GM18861 (cell line): ENCODE measurements around the gene CAPS.

Source experiments
- ATAC-seq: cut with Tn5 transposase; IDR thresholded peaks from one replicate; pipeline ENCODE4 v1.9.1; 2021; ENCODE audit not compliant: unreplicated experiment

CAPS gene

DNA sequence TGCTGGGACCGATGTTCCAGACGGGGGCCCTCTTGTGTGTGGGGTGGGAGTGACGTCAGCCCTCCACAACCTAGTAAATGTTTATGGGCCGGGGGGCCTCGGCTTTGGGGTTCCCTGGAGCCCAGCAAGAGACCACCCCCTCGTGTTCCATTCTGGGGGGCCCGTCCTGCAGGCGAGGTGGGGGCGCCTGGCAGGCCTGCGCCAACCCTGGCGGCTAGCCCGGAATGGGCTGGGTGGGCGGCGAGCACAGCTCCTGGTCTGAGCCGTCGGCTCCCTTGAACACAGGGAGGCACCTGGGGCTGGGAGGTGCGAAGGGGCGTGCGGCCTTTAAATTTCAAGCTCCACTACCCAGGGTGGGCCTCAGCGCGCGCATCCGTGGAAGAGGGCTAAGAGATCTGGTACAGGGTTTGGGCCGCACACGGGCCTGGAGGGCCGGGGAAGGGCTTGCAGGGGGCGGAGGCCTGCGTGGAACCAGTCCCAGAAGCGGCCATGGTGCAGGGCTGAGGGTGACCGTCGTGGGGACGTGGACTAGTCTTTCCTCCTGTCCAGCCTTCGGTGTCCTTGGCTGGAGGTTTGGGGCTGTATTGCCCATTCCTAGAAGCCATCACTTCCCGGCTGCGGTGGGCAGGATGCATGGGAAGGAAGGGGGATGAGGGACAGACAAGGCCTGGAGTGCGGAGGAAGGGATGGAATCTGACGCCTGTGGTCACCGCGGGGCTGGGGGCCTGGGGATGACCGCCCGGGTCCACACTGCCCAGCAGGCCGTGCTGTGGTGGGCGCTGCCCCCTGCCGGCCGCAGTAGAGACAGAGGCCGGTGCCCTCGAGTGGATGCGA is 21.9 kb upstream of the CAPS start:
- no peak for ATAC-seq

DNA sequence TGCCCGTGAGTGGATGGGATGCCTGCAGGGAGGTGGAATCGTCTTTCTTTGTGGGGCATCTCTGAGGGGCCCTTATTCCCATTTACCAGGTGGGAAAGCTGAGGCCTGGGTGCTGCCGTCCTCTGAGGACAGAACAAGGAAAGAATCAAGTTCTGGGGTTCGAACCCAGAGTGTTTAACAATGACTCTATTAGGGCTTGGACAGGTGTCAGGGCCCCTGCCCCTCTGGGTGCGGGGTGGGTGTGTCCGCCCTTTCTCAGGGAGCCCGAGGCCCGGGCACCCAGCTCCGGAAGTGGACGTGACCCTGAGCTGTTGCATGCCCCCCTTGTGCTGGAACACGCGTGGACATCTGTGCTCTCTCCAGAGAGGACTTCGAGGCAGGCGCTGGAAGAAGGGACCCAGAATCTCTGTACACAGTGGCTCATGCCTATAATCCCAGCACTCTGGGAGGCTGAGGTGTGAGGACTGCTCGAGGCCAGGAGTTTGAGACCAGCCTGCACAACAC is 21.2 kb upstream of the CAPS start:
- no peak for ATAC-seq

DNA sequence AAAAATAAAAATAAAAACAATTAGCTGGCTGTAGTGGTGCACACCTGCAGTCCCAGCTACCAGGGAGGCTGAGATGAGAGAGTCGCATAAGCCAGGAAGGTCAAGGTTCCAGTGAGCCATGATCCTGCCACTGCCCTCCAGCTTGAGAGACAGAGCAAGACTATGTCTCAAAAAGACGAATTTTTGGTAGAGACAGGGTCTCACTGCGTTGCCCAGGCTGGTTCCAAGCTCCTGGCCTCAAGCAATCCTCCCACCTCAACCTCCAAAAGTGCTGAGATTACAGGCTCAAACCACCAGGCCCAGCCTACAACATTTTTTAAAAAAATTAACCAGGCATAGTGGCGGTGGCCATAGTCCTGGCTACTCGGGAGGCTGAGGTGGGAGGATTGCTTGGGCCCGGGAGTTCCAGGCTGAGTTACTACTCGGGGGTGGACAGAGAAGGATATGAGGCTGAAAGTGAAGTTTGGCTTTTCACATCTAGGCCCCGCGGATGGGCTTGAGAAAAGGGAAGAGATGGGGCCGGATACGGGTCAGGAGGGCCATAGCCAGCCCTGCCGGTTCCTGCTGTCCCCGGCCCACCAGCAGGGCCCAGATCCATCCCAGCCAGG is 20.7 kb upstream of the CAPS start:
- ATAC-seq, result no peak

DNA sequence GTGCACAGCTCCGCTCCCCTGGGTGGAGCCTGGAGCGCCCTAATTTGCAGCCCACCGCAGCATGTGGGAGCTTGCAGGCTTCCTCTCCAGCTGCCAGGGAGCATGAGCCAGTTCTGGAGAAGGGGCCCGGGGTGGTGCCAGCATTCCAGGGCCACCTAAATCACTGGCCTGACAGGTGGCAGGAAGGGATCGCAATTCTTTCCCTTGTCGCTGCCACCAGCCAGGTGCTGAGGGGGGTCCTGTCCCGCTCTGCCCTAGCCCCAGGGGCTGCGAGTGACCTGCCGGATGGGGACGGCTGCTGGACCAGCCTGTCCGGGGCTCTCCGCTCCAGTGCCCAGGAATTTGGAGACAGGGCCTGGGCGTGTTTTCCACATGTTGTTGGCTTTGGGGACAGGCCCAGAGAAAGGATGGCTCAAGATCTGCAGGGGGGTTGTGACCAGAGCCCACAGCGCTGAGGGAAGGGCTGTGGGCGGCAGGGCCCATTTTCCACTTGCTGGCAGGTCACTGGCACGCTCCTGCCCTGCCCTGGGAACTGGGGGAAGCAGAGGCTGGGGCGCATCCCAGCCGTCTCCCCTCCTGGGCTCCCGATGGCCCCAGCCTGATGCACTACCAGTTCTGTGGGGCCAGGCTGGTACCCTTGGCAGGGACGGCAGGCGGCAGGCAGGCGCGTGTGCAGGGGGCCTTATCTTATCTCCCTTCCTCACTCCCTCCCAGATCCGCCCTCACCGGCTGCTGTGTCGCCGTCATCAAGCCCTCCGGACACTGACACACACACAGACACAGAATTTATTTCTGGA is 19.9 kb upstream of the CAPS start:
- no peak for ATAC-seq

DNA sequence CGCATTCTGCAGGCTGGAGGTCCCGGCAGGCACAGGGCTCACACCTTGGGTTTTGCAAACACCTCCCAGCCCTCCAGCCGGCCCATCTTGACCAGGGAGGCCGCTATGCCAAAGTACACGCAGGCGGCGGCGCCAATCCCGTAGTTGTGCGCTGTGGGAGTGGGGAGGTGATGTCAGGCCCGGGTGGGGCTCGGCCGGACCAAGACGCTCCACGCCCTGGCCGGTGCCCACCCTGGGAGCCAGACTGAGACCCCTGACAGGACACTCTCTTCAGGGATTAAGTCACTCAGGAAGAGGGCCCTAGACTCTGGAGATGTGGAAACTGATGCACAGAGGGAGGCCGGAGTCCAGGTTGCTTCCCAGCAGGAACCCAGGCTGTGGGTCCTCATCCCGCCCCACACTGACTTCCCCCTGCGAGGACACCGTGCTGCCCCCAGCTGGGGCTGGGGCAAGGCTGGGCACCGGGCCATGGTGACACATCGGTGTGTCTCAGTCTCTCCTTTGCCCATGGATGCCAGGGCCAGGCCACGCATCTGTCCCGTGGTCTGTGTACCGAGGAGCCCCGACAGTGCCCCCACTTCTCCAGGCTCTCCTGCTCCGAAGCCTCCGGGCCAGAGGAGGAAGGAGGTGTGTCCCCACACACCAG is 19.2 kb upstream of the CAPS start:
- ATAC-seq, result no peak

DNA sequence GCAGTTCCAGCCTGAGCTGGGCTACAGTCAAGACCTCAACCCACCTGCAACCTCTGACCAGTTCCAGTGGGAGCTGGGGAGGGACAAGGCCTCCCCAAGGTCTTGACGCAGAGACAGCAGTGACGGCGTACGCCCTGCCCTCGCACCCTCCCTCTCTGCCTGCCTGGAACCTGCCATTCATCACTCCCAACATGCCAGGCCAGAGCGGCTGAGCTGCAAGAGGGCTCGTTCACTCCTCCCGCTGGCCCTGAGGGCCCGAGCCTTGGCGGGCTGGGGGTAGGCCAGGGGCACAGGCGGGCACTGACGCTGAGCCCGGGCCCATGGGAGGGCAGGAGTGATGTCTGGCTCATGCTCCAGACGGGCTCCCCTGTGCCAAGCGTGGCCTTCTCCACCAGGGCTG is 18.6 kb upstream of the CAPS start:
- ATAC-seq, result no peak

DNA sequence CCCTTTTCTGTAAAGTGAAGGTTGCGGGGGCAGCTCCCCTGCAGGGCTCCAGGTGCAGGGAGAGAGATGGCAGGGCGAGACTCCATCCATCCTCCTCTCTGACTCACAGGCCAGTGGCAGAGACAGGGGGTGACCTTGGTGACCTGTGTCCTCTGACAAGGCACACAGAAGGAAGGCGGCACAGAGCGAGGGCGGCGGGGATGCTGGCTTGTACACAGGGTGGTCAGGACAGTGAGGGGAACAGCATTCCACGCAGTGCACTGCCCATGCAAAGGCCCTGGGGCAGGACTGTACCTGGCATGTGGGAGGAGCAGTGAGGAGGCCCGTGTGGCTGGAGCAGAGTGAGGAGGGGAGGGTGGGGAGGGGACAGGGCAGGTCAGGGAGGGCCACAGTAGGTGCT is 18.2 kb upstream of the CAPS start:
- ATAC-seq, result no peak

DNA sequence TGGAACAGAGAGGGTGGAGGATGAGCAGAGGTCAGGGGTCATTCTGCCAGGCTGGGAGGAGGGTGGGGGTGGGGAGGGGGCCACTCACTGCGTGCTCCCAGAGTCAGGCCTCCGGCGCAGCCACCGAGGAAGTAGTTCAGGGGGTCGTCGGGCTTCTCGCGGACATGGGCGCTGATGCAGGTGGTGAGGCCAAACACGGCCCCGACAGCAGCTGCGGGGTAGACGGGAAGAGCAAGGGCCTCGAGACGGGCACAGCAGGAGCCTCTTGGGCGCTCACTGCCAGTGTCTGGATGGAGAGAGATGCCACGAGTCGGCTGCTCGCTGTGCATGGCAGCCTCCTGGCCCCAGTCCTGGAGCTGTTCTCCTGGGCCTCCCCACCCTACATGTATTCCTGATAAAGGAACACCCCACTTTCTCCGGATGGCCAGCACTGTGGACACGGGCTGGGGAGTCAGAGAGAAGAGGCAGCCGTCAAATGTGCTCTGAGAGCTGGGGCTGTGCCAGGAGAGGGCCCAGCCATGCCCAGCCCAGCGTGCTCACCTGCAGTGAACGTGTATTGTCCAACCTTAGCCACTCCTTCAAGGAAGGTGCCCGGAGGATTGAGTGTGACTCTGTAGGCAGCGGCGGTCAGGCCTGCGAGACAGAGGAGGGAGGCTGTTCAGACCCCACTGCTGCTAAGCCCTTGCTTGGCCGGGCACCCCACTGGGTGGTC is 17.5 kb upstream of the CAPS start:
- no peak for ATAC-seq

DNA sequence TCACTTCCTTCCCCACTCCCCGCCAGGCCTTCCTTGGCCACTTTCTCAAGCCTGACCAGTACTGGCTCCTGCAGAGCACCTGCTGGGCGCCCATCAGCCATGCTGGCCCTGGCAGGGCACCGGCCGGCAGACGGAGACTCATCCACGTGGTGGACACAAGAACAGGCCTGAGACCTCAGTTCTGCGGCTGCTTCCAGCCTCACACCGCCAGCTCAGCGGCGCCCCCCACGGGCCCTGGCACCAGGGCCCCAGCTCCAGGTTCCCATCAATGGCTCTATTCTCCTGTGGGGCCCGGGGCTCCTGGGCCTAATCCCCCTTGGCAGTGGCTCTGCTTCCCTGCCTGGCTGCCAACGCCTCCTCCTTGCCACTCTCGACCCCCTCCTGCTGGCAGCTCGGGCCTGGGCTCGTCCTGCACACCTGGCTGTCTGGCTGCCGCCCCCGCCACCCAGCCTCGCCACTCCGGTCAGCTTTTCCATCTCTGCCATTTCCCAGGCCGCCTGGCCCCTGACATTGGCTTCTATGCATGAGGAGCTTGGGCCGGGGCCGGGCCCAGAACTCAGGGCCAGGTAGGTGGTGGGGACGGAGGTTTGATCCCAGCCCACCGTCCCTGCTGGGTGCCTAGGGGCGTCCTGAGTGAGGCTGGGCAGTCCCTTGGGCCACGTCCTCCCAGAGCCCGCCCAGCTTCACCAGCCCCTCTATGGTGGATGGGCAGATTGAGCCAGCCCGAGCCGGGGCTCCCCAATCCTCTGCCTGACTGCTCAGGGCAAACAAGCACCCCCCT is 16.7 kb upstream of the CAPS start:
- no peak for ATAC-seq

DNA sequence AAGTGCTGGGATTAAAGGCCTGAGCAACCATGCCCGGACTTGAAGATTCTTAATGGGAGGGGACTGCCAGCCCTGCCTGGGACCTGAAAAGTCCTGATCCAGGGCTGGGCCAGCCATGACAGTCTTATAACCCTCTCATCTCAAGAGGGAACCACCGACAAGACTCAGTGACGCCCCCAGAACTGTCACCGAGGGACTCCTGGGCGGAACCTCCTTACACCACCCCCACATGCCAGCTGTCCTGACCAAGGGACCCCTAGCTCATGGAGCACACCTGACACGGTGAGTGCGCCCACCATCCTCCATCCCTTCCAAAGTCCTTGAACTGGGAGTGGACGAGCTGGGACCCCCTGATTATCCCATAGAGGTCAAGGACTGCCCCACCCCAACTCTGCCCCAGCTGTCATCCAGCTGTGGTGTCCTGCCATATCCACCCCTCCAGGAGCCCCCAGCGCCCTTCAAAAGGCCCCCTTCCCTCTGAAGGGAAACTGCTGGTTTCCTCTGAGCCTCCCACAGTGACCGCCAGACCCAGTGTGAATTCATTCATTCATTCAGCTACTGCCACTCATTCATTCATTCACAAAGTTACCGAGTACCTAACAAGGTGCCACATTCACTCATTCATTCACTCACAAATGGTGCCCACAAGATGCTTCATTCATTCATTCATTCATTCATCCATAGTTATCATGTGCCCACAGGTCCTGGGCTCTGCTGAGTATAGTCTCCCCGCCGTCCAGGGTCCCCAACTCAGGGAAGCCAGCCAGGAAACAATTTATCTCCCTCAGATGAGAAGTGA is 14.1 kb upstream of the CAPS start:
- ATAC-seq, result no peak

DNA sequence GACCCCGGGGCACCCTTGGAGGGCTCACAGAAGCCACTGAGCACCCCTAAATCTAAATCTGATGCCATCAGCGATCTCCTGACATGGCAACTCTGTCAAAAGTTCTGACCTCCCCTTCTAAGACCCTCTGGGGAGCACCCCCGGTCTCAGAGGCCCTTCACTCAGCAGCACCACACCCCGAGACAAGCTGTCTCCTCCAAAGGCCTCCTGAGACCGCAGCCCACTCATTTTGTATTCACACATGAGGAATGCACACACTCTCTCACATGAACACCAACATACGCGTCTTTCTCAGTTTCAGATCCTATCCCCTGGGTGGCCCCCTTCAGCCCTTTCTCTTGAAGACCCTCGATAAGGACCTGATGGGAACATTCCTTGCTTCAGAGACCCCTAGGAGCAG is 13.1 kb upstream of the CAPS start:
- ATAC-seq, result no peak

DNA sequence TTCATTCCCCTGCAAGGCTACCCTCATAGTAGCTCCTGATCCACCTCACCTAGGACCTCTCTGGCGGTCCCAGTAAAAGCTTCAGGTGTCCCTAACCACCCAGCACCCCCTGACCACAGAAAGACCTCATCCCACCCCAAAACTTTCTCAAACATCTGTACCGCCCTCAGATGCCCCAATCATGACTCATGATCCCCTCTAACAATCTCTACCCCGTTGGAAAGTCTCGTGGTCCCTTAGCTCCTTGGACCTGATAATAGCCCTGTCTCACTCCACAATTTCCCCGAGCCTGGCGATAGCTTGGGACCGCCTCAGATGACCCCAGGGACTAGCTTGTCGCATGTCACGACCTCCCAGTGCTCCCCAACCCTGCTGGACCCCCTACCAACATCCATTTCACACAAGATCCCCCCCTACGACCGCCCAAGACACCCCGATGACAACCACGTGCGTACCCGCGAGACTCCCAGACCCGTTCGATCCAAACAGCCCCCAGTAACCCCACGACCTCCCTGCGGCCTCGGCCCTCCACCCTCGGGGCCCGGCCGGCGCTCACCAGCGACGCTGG is 10.9 kb upstream of the CAPS start:
- ATAC-seq, result no peak

DNA sequence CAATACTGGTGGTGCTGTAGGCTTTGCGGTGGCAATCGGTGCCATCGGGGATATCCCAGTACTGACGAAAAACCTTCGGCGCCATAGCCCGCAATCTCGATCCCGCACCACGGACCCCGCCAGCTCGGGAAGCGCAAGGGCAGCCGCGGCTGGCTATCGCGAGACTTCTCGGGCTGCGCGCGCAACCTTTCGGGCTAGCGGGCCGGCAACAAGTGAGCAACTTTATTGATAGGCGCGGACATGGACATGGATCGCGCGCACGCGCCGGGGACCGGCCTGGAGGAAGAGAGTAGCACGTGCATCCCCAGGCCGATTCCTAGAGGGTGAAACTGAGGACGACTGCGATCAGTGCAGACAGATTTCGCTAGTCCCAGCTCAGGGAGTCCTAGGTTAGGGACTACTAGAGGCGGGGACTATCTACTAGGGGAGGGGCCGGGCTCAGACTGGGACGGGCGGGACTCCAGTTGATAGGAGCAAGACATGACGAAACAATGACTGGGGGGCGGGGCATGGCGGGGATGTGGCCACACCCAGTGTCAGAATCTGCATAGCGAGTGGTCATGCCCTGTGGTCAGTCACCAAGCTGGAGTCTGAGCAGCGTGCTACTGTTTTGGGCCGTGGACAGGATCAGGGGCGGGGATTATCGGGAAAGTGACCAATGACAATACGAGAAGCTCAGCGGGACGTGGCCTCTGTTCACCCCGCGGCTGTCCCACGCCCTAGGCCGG is 10.3 kb upstream of the CAPS start, which contains the start of gene NDUFA11:
Gene NDUFA11, minus strand, starts transcription at position 167 of the 728 bp plus-strand sequence. Its CDS starts 82 bp downstream, at position 85.
- peak; percentile 23 for ATAC-seq

DNA sequence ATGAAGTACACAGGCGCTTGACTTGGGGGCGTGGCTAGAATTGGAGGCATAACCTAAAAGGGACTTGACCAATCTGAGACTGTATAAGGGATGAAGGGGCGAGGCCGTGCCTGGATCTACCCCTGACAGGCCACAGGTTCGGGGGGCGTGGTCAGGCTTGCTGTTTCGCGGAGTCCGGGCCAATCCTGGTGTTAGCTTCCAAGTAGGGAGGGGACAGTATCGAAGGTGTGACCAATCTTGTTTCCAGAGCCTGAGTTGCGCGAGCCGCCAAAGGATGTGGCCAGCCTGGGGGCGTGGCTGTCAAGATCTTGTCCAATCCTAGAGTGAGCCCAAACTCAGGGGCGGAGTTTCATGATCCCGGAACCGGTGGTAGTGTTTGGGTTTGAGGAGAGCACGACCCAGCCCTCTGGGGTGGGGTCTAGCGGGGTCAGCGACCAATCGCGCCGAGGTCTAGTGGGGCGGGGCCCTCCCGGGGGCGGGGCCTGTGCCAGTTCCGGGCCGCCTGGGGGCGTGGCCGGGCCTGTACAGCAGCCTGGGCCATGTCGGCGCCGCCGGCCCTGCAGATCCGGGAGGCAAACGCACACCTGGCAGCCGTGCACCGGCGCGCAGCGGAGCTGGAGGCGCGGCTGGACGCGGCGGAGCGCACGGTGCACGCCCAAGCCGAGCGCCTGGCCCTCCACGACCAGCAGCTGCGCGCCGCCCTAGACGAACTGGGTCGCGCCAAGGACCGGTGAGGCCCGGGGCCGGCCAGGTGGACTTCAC is 9.5 kb upstream of the CAPS start, which contains the start of gene VMAC:
Gene VMAC, plus strand, starts transcription at position 521 of the 762 bp plus-strand sequence. Its CDS starts 19 bp downstream, at position 540.
- peak; percentile 71 for ATAC-seq

DNA sequence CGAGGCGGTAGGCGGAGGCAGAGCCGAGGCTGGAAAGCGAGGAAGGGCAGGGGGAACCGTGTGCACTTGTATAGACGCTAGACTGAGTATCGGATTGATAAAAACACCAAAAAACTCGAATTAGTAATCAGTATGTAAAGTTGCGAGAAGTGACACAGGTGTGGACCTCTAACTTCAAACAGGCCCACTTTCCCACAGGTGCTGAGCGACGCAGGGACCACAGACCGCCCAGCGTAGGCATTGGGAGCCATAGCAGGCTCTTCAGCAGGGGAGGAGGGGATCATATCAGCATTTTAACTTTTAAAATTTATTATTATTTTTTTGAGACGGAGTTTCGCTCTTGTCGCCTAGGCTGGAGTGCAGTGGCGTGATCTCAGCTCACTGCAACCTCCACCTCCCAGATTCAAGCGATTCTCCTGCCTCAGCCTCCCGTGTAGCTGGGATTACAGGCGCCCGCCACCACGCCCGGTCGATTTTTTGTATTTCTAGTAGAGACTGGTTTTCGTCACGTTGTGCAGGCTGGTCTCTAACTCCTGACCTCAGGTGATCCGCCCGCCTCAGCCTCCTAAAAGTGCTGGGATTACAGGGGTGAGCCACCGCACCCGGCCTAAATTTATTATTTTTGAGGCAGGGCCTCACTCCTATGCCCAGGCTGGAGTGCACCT is 8.8 kb upstream of the CAPS start:
- ATAC-seq, result no peak

DNA sequence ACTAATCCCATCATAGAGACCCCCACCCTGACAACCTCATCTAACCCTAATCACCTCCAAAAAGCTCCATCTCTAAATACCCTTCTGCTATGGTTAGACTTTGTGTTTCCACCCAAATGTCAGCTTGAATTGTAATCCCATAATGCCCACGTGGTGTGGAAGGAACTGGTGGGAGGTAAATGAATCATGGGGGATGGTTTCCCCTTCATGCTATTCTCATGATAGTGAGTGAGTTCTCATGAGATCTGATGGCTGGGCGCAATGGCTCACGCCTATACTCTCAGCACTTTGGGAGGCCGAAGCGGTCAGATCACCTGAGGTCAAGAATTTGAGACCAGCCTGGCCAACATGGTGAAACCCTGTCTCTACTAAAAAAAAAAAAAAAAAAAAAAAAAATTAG is 6.8 kb upstream of the CAPS start:
- ATAC-seq, result no peak
